ENCODE data around the gene PHLDB3.
"Not testable (repeated sequence)": the region's sequence is repeated elsewhere in the genome, so short reads cannot be mapped to it uniquely, and the experiment has no call there.

The PHLDB3 gene

GRCh38 chr19:43519436-43520088, 15.0 kb upstream of the PHLDB3 start:
- Mint-ChIP-seq H3K4me3 (peak overlapping the region; percentile 28), H3K27ac (peak overlapping the region; percentile 83), H3K4me1 (ENCODE audit: low read depth) (peaks cover 27% of the 10 kb centered on the region), H3K36me3 (ENCODE audit: low read depth) (peaks cover 43% of the 10 kb centered on the region), H3K27me3 (no peaks in the 10 kb centered on the region), H3K9me3 (no peaks in the 10 kb centered on the region)
- DNase-seq, result peak; percentile 82

GRCh38 chr19:43518051-43518450, 13.5 kb upstream of the PHLDB3 start:
- H3K4me3 Mint-ChIP-seq, result no peak overlapping the region
- peak overlapping the region; percentile 71 for H3K27ac Mint-ChIP-seq

GRCh38 chr19:43512399-43512798, 7.9 kb upstream of the PHLDB3 start:
- not testable (repeated sequence) for DNase-seq; H3K9me3 Mint-ChIP-seq; H3K4me3 Mint-ChIP-seq; H3K27me3 Mint-ChIP-seq; H3K4me1 Mint-ChIP-seq (ENCODE audit: low read depth)
- peaks cover 75% of the 10 kb centered on the region for H3K36me3 Mint-ChIP-seq (ENCODE audit: low read depth)
- H3K27ac Mint-ChIP-seq, result peak overlapping the region; percentile 3

More at GRCh38 chr19:43518051-43518450, 13.5 kb upstream of the PHLDB3 start:
- Mint-ChIP-seq H3K9me3 (no peaks in the 10 kb centered on the region), H3K27me3 (no peaks in the 10 kb centered on the region), H3K4me1 (ENCODE audit: low read depth) (peaks cover 25% of the 10 kb centered on the region), H3K36me3 (ENCODE audit: low read depth) (peaks cover 53% of the 10 kb centered on the region)
- no peak for DNase-seq

- Mint-ChIP-seq H3K27me3 (no peaks in the 10 kb centered on the region), H3K27ac (no peak overlapping the region), H3K9me3 (no peaks in the 10 kb centered on the region), H3K4me3 (no peak overlapping the region), H3K36me3 (ENCODE audit: low read depth) (peaks cover 76% of the 10 kb centered on the region), H3K4me1 (ENCODE audit: low read depth) (peaks cover 7% of the 10 kb centered on the region)
- no peak for DNase-seq
Observed at GRCh38 chr19:43511324-43511723, 6.8 kb upstream of the PHLDB3 start.

GRCh38 chr19:43510713-43511112, 6.2 kb upstream of the PHLDB3 start:
- no peak for DNase-seq
- Mint-ChIP-seq H3K9me3 (no peaks in the 10 kb centered on the region), H3K4me3 (no peak overlapping the region), H3K4me1 (ENCODE audit: low read depth) (peaks cover 8% of the 10 kb centered on the region), H3K36me3 (ENCODE audit: low read depth) (peaks cover 77% of the 10 kb centered on the region), H3K27ac (no peak overlapping the region), H3K27me3 (no peaks in the 10 kb centered on the region)

- H3K4me1 Mint-ChIP-seq (ENCODE audit: low read depth), result peaks cover 26% of the 10 kb centered on the region
- no peak overlapping the region for H3K4me3 Mint-ChIP-seq
- peaks cover 72% of the 10 kb centered on the region for H3K36me3 Mint-ChIP-seq (ENCODE audit: low read depth)
- peak overlapping the region; percentile 71 for H3K27ac Mint-ChIP-seq
- H3K9me3 Mint-ChIP-seq, result no peaks in the 10 kb centered on the region
- DNase-seq, result no peak
- H3K27me3 Mint-ChIP-seq, result no peaks in the 10 kb centered on the region
Observed at GRCh38 chr19:43507880-43508279, 3.3 kb upstream of the PHLDB3 start.

- Mint-ChIP-seq H3K9me3 (no peaks in the 10 kb centered on the region), H3K4me1 (ENCODE audit: low read depth) (peaks cover 33% of the 10 kb centered on the region), H3K36me3 (ENCODE audit: low read depth) (peaks cover 69% of the 10 kb centered on the region), H3K27ac (peak overlapping the region; percentile 77), H3K4me3 (no peak overlapping the region), H3K27me3 (no peaks in the 10 kb centered on the region)
- DNase-seq, result no peak
Observed at GRCh38 chr19:43506629-43507028, 2.1 kb upstream of the PHLDB3 start.

GRCh38 chr19:43505941-43506340, 1.4 kb upstream of the PHLDB3 start:
- DNase-seq, result no peak
- H3K4me1 Mint-ChIP-seq (ENCODE audit: low read depth), result peaks cover 33% of the 10 kb centered on the region
- no peaks in the 10 kb centered on the region for H3K27me3 Mint-ChIP-seq
- peaks cover 68% of the 10 kb centered on the region for H3K36me3 Mint-ChIP-seq (ENCODE audit: low read depth)
- peak overlapping the region; percentile 81 for H3K27ac Mint-ChIP-seq
- H3K4me3 Mint-ChIP-seq, result no peak overlapping the region
- no peaks in the 10 kb centered on the region for H3K9me3 Mint-ChIP-seq

GRCh38 chr19:43505186-43505456, 575 bp upstream of the PHLDB3 start:
- H3K4me3 Mint-ChIP-seq, result peak overlapping the region; percentile 42
- peaks cover 65% of the 10 kb centered on the region for H3K36me3 Mint-ChIP-seq (ENCODE audit: low read depth)
- no peaks in the 10 kb centered on the region for H3K9me3 Mint-ChIP-seq
- H3K27me3 Mint-ChIP-seq, result no peaks in the 10 kb centered on the region
- no peak for DNase-seq
- peak overlapping the region; percentile 82 for H3K27ac Mint-ChIP-seq
- H3K4me1 Mint-ChIP-seq (ENCODE audit: low read depth), result peaks cover 35% of the 10 kb centered on the region

- H3K27ac Mint-ChIP-seq, result peak overlapping the region; percentile 98
- H3K4me3 Mint-ChIP-seq, result peak overlapping the region; percentile 97
- peaks cover 62% of the 10 kb centered on the region for H3K36me3 Mint-ChIP-seq (ENCODE audit: low read depth)
- H3K4me1 Mint-ChIP-seq (ENCODE audit: low read depth), result peaks cover 35% of the 10 kb centered on the region
- no peaks in the 10 kb centered on the region for H3K9me3 Mint-ChIP-seq
- DNase-seq, result peak; percentile 99
- H3K27me3 Mint-ChIP-seq, result no peaks in the 10 kb centered on the region
Observed at GRCh38 chr19:43503501-43504425, 783 bp downstream of the PHLDB3 start.

- DNase-seq, result no peak
- peak overlapping the region; percentile 98 for H3K27ac Mint-ChIP-seq
- H3K4me3 Mint-ChIP-seq, result peak overlapping the region; percentile 97
- H3K36me3 Mint-ChIP-seq (ENCODE audit: low read depth), result peaks cover 62% of the 10 kb centered on the region
- peaks cover 35% of the 10 kb centered on the region for H3K4me1 Mint-ChIP-seq (ENCODE audit: low read depth)
- no peaks in the 10 kb centered on the region for H3K27me3 Mint-ChIP-seq
- H3K9me3 Mint-ChIP-seq, result no peaks in the 10 kb centered on the region
Observed at GRCh38 chr19:43502419-43502976, 2.0 kb downstream of the PHLDB3 start.

- no peak for DNase-seq
- Mint-ChIP-seq H3K9me3 (no peaks in the 10 kb centered on the region), H3K36me3 (ENCODE audit: low read depth) (peaks cover 67% of the 10 kb centered on the region), H3K27ac (no peak overlapping the region), H3K4me1 (ENCODE audit: low read depth) (peaks cover 35% of the 10 kb centered on the region), H3K4me3 (no peak overlapping the region), H3K27me3 (no peaks in the 10 kb centered on the region)
Observed at GRCh38 chr19:43501661-43502418, 2.7 kb downstream of the PHLDB3 start.

- H3K4me3 Mint-ChIP-seq, result no peak overlapping the region
- H3K36me3 Mint-ChIP-seq (ENCODE audit: low read depth), result peaks cover 69% of the 10 kb centered on the region
- H3K4me1 Mint-ChIP-seq (ENCODE audit: low read depth), result peaks cover 19% of the 10 kb centered on the region
- no peak for DNase-seq
- no peaks in the 10 kb centered on the region for H3K27me3 Mint-ChIP-seq
- no peaks in the 10 kb centered on the region for H3K9me3 Mint-ChIP-seq
- H3K27ac Mint-ChIP-seq, result no peak overlapping the region
Observed at GRCh38 chr19:43499042-43499441, 5.5 kb downstream of the PHLDB3 start.

- no peak overlapping the region for H3K4me3 Mint-ChIP-seq
Observed at GRCh38 chr19:43498233-43498842, 6.2 kb downstream of the PHLDB3 start.

More at GRCh38 chr19:43498233-43498842, 6.2 kb downstream of the PHLDB3 start:
- peak overlapping the region; percentile 30 for H3K27ac Mint-ChIP-seq
- H3K27me3 Mint-ChIP-seq, result no peaks in the 10 kb centered on the region
- peaks cover 13% of the 10 kb centered on the region for H3K4me1 Mint-ChIP-seq (ENCODE audit: low read depth)
- no peak for DNase-seq
- H3K9me3 Mint-ChIP-seq, result no peaks in the 10 kb centered on the region
- peaks cover 70% of the 10 kb centered on the region for H3K36me3 Mint-ChIP-seq (ENCODE audit: low read depth)
